DMS53 treated with DMSO at 0.1 percent for 48 hours (cell line): Measurements from ENCODE around the gene RSPH3.
"Not testable (repeated sequence)": the region's sequence is repeated elsewhere in the genome, so short reads cannot be mapped to it uniquely, and the experiment has no call there.

Source experiments
- DNase-seq: peaks from one replicate; lab custom pipeline; 2025; ENCODE audit not compliant: unreplicated experiment; lab: John Stamatoyannopoulos, UW

Gene RSPH3

DNA sequence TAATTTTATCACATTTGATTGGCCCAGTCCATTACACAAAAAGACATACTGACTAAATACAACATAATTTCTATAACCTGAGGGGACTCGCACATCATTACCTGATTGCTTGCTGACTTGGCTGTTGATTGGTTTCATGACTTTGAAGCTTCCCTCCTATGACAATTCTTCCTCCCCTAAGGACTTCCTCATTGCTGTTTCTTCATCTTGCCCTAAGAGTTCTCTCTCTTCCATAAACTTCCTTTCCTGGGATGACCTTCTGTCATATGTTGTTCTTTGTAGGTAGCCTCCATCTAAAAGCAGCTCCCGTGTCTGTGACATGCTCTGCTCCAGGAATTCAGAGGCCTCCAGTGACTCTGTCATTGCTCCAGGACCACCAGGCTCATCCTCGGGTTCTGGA, 22.6 kb downstream of the RSPH3 start:
- no peak for DNase-seq

DNA sequence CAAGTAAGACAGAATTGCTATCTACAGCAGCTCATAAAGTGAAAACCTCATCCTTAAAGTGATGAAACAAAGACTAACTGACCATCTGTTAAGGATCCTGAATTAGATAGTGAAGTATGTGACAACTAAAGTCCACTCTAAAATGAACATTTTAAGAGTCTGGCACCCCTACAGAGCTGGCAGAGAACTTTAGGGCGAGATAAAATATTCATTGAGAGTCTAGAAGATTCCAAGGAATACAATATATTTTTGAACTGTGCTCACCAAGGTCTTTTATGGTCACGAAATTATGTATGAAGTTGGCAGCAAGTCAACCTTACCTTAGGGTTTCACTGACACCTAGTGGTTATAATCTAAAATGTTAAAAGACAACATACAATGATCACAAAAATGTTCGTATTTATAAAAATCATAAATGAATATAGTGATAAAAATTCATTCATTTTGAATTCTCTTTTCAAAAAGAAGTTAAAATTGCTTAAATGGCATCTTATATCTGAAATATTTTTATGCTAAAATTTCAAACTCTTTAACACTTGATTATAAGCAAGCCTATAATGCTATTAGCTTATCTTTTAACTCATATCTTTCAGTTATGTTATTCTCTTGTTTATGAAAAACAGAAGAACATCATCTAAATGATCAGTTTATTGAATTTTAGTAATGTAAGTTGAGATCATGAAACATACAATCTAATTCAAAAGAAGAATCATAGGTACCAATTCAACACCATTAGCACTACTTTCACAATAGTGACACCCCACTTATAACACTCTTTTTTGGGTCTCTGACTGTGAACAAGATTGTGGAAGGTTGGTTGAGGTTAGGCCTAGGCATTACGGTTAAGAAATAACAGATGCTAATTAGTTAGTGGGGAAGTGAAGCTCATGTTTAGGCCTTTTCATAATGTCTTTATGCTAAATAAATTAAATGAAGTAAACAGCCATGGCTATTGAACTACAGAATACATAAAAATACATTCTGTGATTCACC, 27.5 kb downstream of the RSPH3 start:
- peak; percentile 18 for DNase-seq

- DNase-seq: no peak
These were observed 29.2 kb downstream of the RSPH3 start for GRCh38 chr6:158970640-158971275.

DNA sequence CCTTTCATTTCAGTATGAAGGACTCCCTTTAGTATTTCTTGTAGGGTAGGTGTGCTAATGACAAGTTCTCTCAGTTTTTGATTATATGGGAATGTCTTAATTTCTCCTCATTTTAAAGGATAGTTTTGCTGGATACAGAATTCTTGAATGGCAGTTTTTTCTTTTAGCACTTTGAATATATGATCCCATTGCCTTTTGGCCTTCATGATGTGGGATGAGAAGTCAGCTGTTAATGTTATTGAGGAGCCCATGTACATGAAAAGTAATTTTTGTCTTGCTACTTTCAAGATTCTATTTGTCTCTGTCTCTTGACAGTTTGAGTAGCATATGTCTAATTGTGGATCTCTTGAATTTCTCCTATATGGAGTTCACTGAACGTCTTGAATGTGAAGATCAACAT, 30.9 kb downstream of the RSPH3 start:
- no peak for DNase-seq

- no peak for DNase-seq
These were observed 36.8 kb downstream of the RSPH3 start for GRCh38 chr6:158963020-158963808.

GRCh38 chr6:158962371-158962770, 37.6 kb downstream of the RSPH3 start:
- no peak for DNase-seq

- no peak for DNase-seq
These were observed 40.0 kb downstream of the RSPH3 start for GRCh38 chr6:158960026-158960425.

GRCh38 chr6:158959552-158959951, 40.5 kb downstream of the RSPH3 start:
- DNase-seq: no peak

- DNase-seq: no peak
These were observed 41.3 kb downstream of the RSPH3 start for GRCh38 chr6:158958504-158959386.

GRCh38 chr6:158955255-158955654, 44.7 kb downstream of the RSPH3 start:
- DNase-seq: no peak

DNA sequence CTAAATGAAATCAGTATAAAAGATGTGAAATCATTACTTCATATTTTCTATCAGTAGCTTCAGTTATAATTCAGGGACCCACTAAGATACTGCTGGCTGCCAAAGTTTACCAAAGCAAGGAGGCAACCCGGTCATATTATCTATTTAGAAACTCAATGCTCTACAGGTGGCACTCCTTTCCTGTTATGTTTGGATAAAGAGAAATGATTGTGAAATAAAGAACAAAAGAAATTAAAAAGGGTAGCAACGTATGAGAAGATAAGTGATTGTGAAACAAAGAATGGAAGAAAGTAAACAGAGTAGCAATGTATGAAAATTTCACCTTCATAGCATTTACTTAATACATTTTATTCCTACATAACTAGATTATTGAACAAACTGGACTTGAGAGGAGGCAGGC, 45.2 kb downstream of the RSPH3 start:
- no peak for DNase-seq

GRCh38 chr6:158952011-158952410, 48.0 kb downstream of the RSPH3 start:
- not testable (repeated sequence) for DNase-seq

DNA sequence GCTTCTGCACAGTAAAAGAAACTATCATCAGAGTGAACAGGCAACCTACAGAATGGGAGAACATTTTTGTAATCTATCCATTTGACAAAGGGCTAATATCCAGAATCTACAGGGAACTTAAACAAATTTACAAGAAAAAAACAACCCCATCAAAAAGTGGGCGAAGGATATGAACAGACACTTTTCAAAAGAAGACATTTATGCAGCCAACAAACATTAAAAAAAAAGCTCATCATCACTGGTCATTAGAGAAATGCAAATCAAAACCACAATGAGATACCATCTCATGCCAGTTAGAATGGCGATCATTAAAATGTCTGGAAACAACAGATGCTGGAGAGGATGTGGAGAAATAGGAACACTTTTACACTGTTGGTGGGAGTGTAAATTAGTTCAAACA, 48.4 kb downstream of the RSPH3 start:
- DNase-seq: not testable (repeated sequence)

DNA sequence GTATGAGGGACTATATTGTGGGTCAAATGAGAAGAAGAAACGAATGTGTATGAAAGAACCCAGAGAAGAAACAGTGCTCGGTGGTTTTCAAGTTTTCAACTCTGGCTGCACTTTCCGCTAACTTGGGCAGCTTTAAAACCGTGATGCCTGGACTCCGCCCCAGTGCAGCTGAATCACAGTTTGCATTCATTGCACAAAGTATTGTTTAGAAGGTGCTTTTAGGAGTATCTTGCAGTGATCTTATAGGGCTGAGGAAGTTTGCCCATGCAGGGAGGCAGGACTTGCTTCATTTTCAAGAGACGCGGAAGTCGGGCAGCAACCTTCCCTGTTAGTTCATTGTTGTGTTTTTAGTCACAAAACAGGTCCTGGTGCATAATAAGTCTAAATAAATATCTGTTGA, 52.7 kb downstream of the RSPH3 start:
- DNase-seq: no peak

DNA sequence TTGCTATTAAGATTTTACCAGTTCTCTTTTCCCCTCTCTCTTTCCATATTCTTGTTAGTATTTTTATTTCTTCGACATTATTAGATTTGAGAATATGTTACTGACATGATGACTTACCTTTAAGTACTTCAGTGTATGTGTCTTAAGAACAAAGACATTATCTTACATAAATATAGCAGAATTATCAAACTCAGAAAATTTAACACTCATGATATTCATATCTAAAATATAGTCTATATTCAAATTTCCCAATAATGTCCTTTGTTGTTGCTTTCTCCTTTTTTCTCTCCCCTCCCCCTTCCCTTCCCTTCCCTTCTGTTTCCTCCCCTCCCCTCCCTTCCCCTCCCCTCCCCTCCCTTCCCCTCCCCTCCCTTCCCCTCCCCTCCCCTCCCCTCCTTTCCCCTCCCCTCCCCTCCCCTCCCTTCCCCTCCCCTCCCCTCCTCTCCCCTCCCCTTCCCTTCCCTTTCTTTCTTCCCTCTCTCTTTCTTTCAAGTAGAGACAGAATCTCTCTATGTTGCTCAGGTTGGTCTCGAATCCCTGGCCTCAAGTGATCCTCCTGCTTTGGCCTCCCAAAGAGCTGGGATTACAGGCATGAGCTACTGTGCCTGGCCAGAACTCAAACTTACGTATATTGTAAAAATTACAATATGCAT, 56.5 kb downstream of the RSPH3 start:
- DNase-seq: no peak

GRCh38 chr6:158942349-158942748, 57.7 kb downstream of the RSPH3 start:
- DNase-seq: no peak

DNA sequence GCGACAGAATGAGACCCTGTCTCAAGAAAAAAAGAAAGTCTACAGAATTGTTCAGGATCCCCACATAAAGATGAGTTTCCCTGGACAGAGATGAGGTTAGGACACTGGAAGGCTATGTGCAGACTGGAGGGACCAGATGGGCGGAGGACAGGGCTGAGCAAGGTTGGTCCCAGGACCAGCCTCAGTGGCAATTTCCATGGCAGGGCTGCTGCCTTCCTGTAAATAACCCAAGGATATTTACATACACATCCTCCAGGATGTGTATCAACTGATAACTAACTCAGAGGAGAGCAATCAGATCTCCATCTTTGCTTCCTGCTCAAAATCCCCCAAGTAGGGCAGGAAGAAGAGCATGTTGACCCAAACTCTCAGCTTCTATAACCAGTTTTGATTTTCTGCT, 58.8 kb downstream of the RSPH3 start:
- no peak for DNase-seq

DNA sequence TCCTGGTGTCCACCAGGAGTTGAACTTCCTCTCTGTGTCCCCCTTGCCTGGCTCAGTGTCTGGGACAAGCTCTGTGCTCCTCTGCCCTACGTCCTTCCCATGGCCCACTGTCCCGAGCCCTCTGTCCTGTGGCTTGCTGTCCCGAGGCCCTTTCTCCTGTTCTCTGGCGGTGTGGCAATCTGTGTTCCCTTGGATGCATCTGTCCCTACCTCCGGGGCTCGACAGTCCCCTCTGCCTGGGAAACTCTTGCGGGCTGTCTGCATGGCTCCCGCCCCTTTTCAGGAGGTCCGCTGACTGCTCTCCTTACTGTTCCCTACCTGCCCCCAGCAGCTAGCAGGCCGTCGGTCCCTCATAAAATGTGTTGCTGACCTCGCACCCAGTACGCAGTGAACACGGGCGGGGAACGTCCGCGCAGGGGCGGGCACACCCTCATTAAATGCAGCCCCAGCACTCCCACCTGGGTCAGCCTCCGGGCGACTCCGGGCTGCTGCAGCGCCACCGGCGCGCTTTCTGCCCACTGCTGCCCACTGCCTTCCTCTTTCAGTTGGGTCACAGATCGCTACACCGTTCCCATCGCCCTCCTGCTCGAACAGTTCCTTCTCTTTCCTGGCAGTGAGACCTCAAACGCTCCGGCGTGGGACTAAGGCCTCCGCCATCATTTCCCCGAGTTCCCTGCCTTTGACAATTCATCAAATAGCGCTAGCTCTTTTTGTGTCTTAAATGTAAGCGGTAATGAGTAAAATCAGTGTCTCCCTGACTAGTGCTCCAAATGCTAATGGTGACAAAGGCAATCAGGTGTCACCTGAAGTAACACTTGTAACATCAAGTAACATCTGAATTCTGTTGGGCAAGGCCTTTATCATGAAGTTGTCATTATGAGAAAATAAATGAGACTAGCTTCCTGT, 60.5 kb downstream of the RSPH3 start:
- DNase-seq: peak; percentile 22

GRCh38 chr6:158938811-158939254, 61.2 kb downstream of the RSPH3 start:
- no peak for DNase-seq
